Measurements from ENCODE around the gene TUBD1. TPM values are rescaled to one million over a fixed set of nuclear protein-coding genes. Genes with fewer than 3 reads are reported as not detected.
"Not testable (repeated sequence)": the region's sequence is repeated elsewhere in the genome, so short reads cannot be mapped to it uniquely, and the experiment has no call there.

The TUBD1 gene
- total RNA-seq, 1 experiment from 2014 or later: 12.5 TPM

GRCh38 chr17:59842901-59843652, 49.7 kb downstream of the TUBD1 start:
- DNase-seq (ENCODE audit: low read depth, low spot score) (peak; percentile 98), ATAC-seq (peak; percentile 57)
- ChIA-PET POLR2A (interaction anchor here (0.5 to 2.4 kb wide), 14 partner anchors 10 to 387 kb away, joined by 3 to 12 read pairs (median 5); no protein-coding TSS in a partner anchor), CTCF (interaction anchor here (0.5 to 0.6 kb wide), 2 partner anchors 135 to 922 kb away, joined by 3 to 5 read pairs; no protein-coding TSS in a partner anchor)
- Histone ChIP-seq H3K4me3 (ENCODE audit: low read depth in 2 of 2, low read length in 2 of 2) (peak overlapping the region; percentile 87 to 99; a peak in 3 of 4 replicates), H3K4me1 (ENCODE audit: control insufficient read depth, insufficient read depth, low read length) (peaks cover 40% of the 10 kb centered on the region), H3K9me3 (ENCODE audit: control insufficient read depth, insufficient read depth, low read depth, low read length) (no peaks in the 10 kb centered on the region), H3K27me3 (ENCODE audit: control insufficient read depth, insufficient read depth, low read length) (no peaks in the 10 kb centered on the region), H3K36me3 (ENCODE audit: control insufficient read depth, insufficient read depth, low read length) (peaks cover 29% of the 10 kb centered on the region), H3K27ac (ENCODE audit: low read length) (peak overlapping the region; percentile 100)
- in situ Hi-C loops (cut with HindIII; ENCODE audit: low pct_unique_long_range_greater_than_20kb, low sequenced_read_pairs): no loop called here
- BruUV-seq (replicated peaks): no TSS peak
- intact Hi-C loops (cut with micrococcal nuclease; ENCODE audit: unreplicated experiment): no loop called here
- peak; percentile 74 for TF ChIP-seq POLR2AphosphoS5 (IDR thresholded peaks at IDR 0.05; ENCODE audit: low read depth, low read length)
- TF ChIP-seq, protein P1, sequence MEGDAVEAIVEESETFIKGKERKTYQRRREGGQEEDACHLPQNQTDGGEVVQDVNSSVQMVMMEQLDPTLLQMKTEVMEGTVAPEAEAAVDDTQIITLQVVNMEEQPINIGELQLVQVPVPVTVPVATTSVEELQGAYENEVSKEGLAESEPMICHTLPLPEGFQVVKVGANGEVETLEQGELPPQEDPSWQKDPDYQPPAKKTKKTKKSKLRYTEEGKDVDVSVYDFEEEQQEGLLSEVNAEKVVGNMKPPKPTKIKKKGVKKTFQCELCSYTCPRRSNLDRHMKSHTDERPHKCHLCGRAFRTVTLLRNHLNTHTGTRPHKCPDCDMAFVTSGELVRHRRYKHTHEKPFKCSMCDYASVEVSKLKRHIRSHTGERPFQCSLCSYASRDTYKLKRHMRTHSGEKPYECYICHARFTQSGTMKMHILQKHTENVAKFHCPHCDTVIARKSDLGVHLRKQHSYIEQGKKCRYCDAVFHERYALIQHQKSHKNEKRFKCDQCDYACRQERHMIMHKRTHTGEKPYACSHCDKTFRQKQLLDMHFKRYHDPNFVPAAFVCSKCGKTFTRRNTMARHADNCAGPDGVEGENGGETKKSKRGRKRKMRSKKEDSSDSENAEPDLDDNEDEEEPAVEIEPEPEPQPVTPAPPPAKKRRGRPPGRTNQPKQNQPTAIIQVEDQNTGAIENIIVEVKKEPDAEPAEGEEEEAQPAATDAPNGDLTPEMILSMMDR (IDR thresholded peaks at IDR 0.05): no peak
- TF ChIP-seq SIN3A (IDR thresholded peaks at IDR 0.05; ENCODE audit: borderline replicate concordance, insufficient read depth, low read depth, low read length): no peak; the same call in none of the 2 replicates
- peak in 1 of 2 experiments; percentile 19; a peak in 2 of 4 replicates for TF ChIP-seq REST (IDR thresholded peaks at IDR 0.05; ENCODE audit: insufficient read depth in 1 of 2, low read depth in 2 of 2, low read length in 1 of 2)
- TF ChIP-seq TCF7L2 (IDR thresholded peaks at IDR 0.05; ENCODE audit: low read depth, low read length): peak; percentile 85

DNA sequence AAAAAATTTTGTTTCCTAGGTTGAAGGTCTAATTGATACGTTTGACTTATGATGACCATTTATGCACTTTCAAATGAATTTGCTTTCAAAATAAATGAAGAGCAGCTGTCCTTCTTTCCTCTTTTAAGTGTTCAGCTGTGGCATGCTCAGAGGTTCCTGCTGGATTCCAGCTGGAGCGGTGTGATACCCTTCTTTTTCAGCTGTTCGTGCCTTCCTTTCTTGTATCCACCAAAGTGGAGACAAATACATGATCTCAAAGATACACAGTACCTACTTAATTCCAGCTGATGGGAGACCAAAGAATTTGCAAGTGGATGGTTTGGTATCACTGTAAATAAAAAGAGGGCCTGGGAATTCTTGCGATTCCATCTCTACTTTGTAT, 50.9 kb downstream of the TUBD1 start:
- intact Hi-C loops (cut with micrococcal nuclease; ENCODE audit: unreplicated experiment); BruUV-seq (replicated peaks); in situ Hi-C loops (cut with HindIII; ENCODE audit: low pct_unique_long_range_greater_than_20kb, low sequenced_read_pairs); ATAC-seq; DNase-seq (ENCODE audit: low read depth, low spot score); H3K27me3 ChIP-seq (ENCODE audit: control insufficient read depth, insufficient read depth, low read length); H3K9me3 ChIP-seq (ENCODE audit: control insufficient read depth, insufficient read depth, low read depth, low read length); CTCF ChIA-PET: not testable (repeated sequence)
- Histone ChIP-seq H3K36me3 (ENCODE audit: control insufficient read depth, insufficient read depth, low read length) (peaks cover 29% of the 10 kb centered on the region), H3K27ac (ENCODE audit: low read length) (peak overlapping the region; percentile 100), H3K4me3 (ENCODE audit: low read depth in 2 of 2, low read length in 2 of 2) (peak overlapping the region; percentile 87 to 99), H3K4me1 (ENCODE audit: control insufficient read depth, insufficient read depth, low read length) (peaks cover 35% of the 10 kb centered on the region)
- POLR2A ChIA-PET: interaction anchor here (0.6 to 1.9 kb wide), 8 partner anchors 11 to 116 kb away, joined by 3 to 17 read pairs (median 5); no protein-coding TSS in a partner anchor

GRCh38 chr17:59841091-59841881, 51.5 kb downstream of the TUBD1 start:
- in situ Hi-C loops (cut with HindIII; ENCODE audit: low pct_unique_long_range_greater_than_20kb, low sequenced_read_pairs); ATAC-seq: not testable (repeated sequence)
- CTCF ChIA-PET: interaction anchor here (0.7 kb wide), 1 partner anchor 37 kb away, joined by 3 read pairs; no protein-coding TSS in a partner anchor

More at GRCh38 chr17:59841091-59841881, 51.5 kb downstream of the TUBD1 start:
- H3K9me3 ChIP-seq (ENCODE audit: control insufficient read depth, insufficient read depth, low read depth, low read length); BruUV-seq (replicated peaks); DNase-seq (ENCODE audit: low read depth, low spot score); intact Hi-C loops (cut with micrococcal nuclease; ENCODE audit: unreplicated experiment); H3K27me3 ChIP-seq (ENCODE audit: control insufficient read depth, insufficient read depth, low read length): not testable (repeated sequence)
- Histone ChIP-seq H3K27ac (ENCODE audit: low read length) (peak overlapping the region; percentile 100), H3K36me3 (ENCODE audit: control insufficient read depth, insufficient read depth, low read length) (peaks cover 29% of the 10 kb centered on the region), H3K4me3 (ENCODE audit: low read depth in 2 of 2, low read length in 2 of 2) (peak overlapping the region; percentile 87 to 99), H3K4me1 (ENCODE audit: control insufficient read depth, insufficient read depth, low read length) (peaks cover 35% of the 10 kb centered on the region)
- POLR2A ChIA-PET: interaction anchor here (0.7 to 1.9 kb wide), 5 partner anchors 10 to 92 kb away, joined by 3 to 17 read pairs (median 4); no protein-coding TSS in a partner anchor

Measured in Panc1 (cell line).